HepG2 (cell line): Measurements from ENCODE around the gene SLC23A3. TPM values are rescaled to one million over a fixed set of nuclear protein-coding genes. Genes with fewer than 3 reads are reported as not detected.

Source experiments
- ATAC-seq: fragments of 200-7000 bp; cut with Tn5 transposase; 3 replicates; pipeline ENCODE4 v1.9.1; 2020; ENCODE audit warnings: mild to moderate bottlenecking, moderate library complexity
- BruUV-seq: library from RNA; stranded (reverse); fragments of 400-500 nt; replicated peaks from 2 replicates; lab custom pipeline; 2021; lab: Mats Ljungman, UMichigan
- CTCF ChIA-PET: fragments of 300-600 bp; formaldehyde crosslinking; extraction: SDS; loops from one replicate; lab custom pipeline; 2021; ENCODE audit warnings: low total read pairs, inconsistent platforms, low intra/inter-chr PET ratio; lab: Yijun Ruan, JAX
- POLR2A ChIA-PET: fragments of 350-600 bp; sonication (Branson Sonifier 250); formaldehyde crosslinking; loops from one replicate; lab custom pipeline; 2020; ENCODE audit warnings: antibody characterized with exemption, inconsistent platforms; lab: Yijun Ruan, JAX
- DNase-seq: peaks from one replicate; pipeline ENCODE4 v3.0.0-alpha.2; 2015; ENCODE audit warnings: low spot score
- FAIRE-seq: peaks from 3 replicates; lab custom pipeline; 2011; peaks lifted over from hg19 to GRCh38; lab: Jason Lieb, UNC
- H2AFZ ChIP-seq: one replicate; pipeline ENCODE4 v1.6.1; 2011; ENCODE audit warnings: low read length, inconsistent platforms
- H3K27ac ChIP-seq: fragments of 300-600 bp; 3 replicates; pipeline ENCODE4 v1.8.0; 2011; ENCODE audit warnings: mixed run types, mild to moderate bottlenecking, mixed read lengths, low read length, inconsistent platforms; ENCODE audit not compliant: insufficient read depth; ENCODE audit errors: extremely low read length
- H3K27me3 ChIP-seq, 2 experiments: fragments of 200-600 bp in 1 of 2; 2 replicates in 1 of 2; 3 replicates in 1 of 2; pipeline versions ENCODE4 v1.6.0 to v1.8.0; 2011; ENCODE audit warnings: low read length in 2 of 2, mild to moderate bottlenecking in 2 of 2, moderate library complexity in 2 of 2, inconsistent platforms in 1 of 2; ENCODE audit not compliant: insufficient read depth in 2 of 2, control insufficient read depth in 1 of 2
- H3K36me3 ChIP-seq, 2 experiments: fragments of 200-600 bp in 1 of 2; replicated peaks in 1 of 2; 2 replicates in 1 of 2; 3 replicates in 1 of 2; pipeline versions ENCODE4 v1.5.1 to v1.8.0; 2011; ENCODE audit warnings: low read length in 2 of 2, inconsistent platforms in 1 of 2; ENCODE audit not compliant: insufficient read depth in 2 of 2, control insufficient read depth in 1 of 2
- H3K4me1 ChIP-seq: 2 replicates; pipeline ENCODE4 v1.5.1; 2012; ENCODE audit warnings: low read length, inconsistent platforms; ENCODE audit not compliant: insufficient read depth
- H3K4me2 ChIP-seq: 2 replicates; pipeline ENCODE4 v1.6.0; 2011; ENCODE audit warnings: low read depth, low read length, inconsistent platforms
- H3K4me3 ChIP-seq, 3 experiments: fragments of 200-600 bp in 1 of 3; sonication (generic), shearing (Covaris generic) in 1 of 3; replicated peaks in 1 of 3; 2 replicates each; pipeline ENCODE4 v1.5.1; 2011 to 2016; ENCODE audit warnings: low read length in 3 of 3, inconsistent platforms in 2 of 3, low read depth in 2 of 3, mild to moderate bottlenecking in 2 of 3, control low read depth in 1 of 3, mixed read lengths in 1 of 3; ENCODE audit not compliant: insufficient read depth in 1 of 3
- H3K79me2 ChIP-seq: one replicate; pipeline ENCODE4 v1.6.1; 2011; ENCODE audit warnings: low read length, inconsistent platforms; ENCODE audit not compliant: insufficient read depth
- H3K9ac ChIP-seq: 2 replicates; pipeline ENCODE4 v1.6.0; 2011; ENCODE audit warnings: mild to moderate bottlenecking, low read depth, low read length, inconsistent platforms; ENCODE audit not compliant: insufficient read depth
- H3K9me3 ChIP-seq: 2 replicates; pipeline ENCODE4 v1.5.1; 2012; ENCODE audit warnings: mild to moderate bottlenecking, low read length
- H4K20me1 ChIP-seq: 2 replicates; pipeline ENCODE4 v1.6.0; 2011; ENCODE audit warnings: inconsistent platforms, mild to moderate bottlenecking, low read length, moderate library complexity; ENCODE audit not compliant: insufficient read depth
- ELF3 ChIP-seq: IDR thresholded peaks from 2 replicates; pipeline ENCODE4 v1.6.1; 2016; ENCODE audit warnings: missing genetic modification reagents, missing compliant biosample characterization
- EP300 ChIP-seq, 3 experiments: sonication (generic) in 1 of 3; formaldehyde crosslinking in 1 of 3; IDR thresholded peaks; 2 replicates each; pipeline versions ENCODE4 v1.5.1 to v1.6.1; 2011 to 2020; ENCODE audit warnings: low read depth in 2 of 3, low read length in 2 of 3, borderline replicate concordance in 1 of 3, improper control_type of control experiment in 1 of 3, mild to moderate bottlenecking in 1 of 3, missing genetic modification reagents in 1 of 3, moderate library complexity in 1 of 3
- HBP1 ChIP-seq: IDR thresholded peaks from 2 replicates; pipeline ENCODE4 v1.6.1; 2016; ENCODE audit warnings: low read depth, control low read depth
- POLR2A ChIP-seq, 2 experiments: IDR thresholded peaks; 2 replicates each; pipeline ENCODE4 v1.6.1; 2011; ENCODE audit warnings: low read depth in 2 of 2, low read length in 2 of 2, mild to moderate bottlenecking in 1 of 2, moderate library complexity in 1 of 2; ENCODE audit not compliant: insufficient read depth in 1 of 2
- SIN3A ChIP-seq: IDR thresholded peaks from 2 replicates; pipeline ENCODE4 v1.6.1; 2011; ENCODE audit warnings: low read depth, mild to moderate bottlenecking, control low read depth, low read length, borderline replicate concordance
- ZBTB49 ChIP-seq: sonication (generic); formaldehyde crosslinking; IDR thresholded peaks from 2 replicates; pipeline ENCODE4 v1.4.0; 2020; ENCODE audit warnings: missing genetic modification reagents, borderline replicate concordance
- ZNF547 ChIP-seq: sonication (generic); formaldehyde crosslinking; IDR thresholded peaks from 2 replicates; pipeline ENCODE4 v1.5.1; 2020; ENCODE audit warnings: mild to moderate bottlenecking, missing genetic modification reagents
- ZNF770 ChIP-seq: sonication (generic); formaldehyde crosslinking; IDR thresholded peaks from 2 replicates; pipeline ENCODE4 v1.5.0; 2020; ENCODE audit warnings: mild to moderate bottlenecking, missing genetic modification reagents
- ZNF878 ChIP-seq: sonication (generic); formaldehyde crosslinking; IDR thresholded peaks from 2 replicates; pipeline ENCODE4 v1.8.1; 2023; ENCODE audit warnings: mild to moderate bottlenecking, missing genetic modification reagents, moderate library complexity
- WGBS: methylation state at CpG from one replicate; pipeline ENCODE4 v1.1.6; 2017; ENCODE audit warnings: low lambda C conversion rate; 5-methylcytosine and 5-hydroxymethylcytosine counted together
- in situ Hi-C: cut with HindIII; loops from 2 replicates; pipeline ENCODE4 v1.10.0; 2017; ENCODE audit warnings: low pct_unique_long_range_greater_than_20kb; ENCODE audit not compliant: extremely low pct_ligation_motif_present
- intact Hi-C: fragments of 100-400 bp; cut with micrococcal nuclease; formaldehyde crosslinking; loops from one replicate; pipeline ENCODE4 v1.10.0; 2022; ENCODE audit not compliant: unreplicated experiment
- polyA plus RNA-seq, 8 experiments: library from polyadenylated mRNA; depleted of rRNA in 3 of 8; stranded (reverse) in 7 of 8; unstranded in 1 of 8; fragments of >200 nt; fragmentation: Illumina TruSeq in 4 of 8; extraction: Trizol in 4 of 8; gene quantifications; 2 replicates each; pipeline versions ENCODE4 v1.2.1 to v1.2.3, GENCODE V29; 2011 to 2016; ENCODE audit warnings: low read depth in 4 of 8, missing spikeins in 1 of 8, mixed read lengths in 1 of 8; ENCODE audit not compliant: insufficient read depth in 1 of 8
- total RNA-seq, 5 experiments: library from RNA; depleted of rRNA; stranded (reverse); fragments of >200 nt; fragmentation: Illumina TruSeq; extraction: Trizol; gene quantifications; 2 replicates each; pipeline ENCODE4 v1.2.3, GENCODE V29; 2016; ENCODE audit warnings: low read depth in 1 of 5

Gene SLC23A3
- total and polyA plus RNA-seq, 2 of the 13 experiments (the other 11 are each of a cell fraction or from before 2014, with no cell fraction given) = 0.38 to 0.78 TPM

- CTCF ChIA-PET = no interaction called here
- WGBS = 57% methylated on average over 5 of the region's 5 CpGs
Observed at GRCh38 chr2:219198974-219199373, 29.1 kb upstream of the SLC23A3 start.

GRCh38 chr2:219197388-219197787 is 27.6 kb upstream of the SLC23A3 start:
- DNase-seq = no peak
- no peak for TF ChIP-seq SIN3A
- TF ChIP-seq ELF3 (CRISPR knock-in tag) = no peak
- peak in 1 of 2 experiments; percentile 14; a peak in 1 of 4 replicates for TF ChIP-seq EP300 (IDR thresholded peaks at IDR 0.05; ENCODE audit: low read depth in 2 of 2, low read length in 2 of 2)
- no peak for TF ChIP-seq EP300 (CRISPR knock-in tag; IDR thresholded peaks at IDR 0.05; ENCODE audit: borderline replicate concordance)
- no peak for TF ChIP-seq ZNF547 (CRISPR knock-in tag)
- TF ChIP-seq ZBTB49 (CRISPR knock-in tag) = no peak
- TF ChIP-seq ZNF770 = peak; percentile 87
- TF ChIP-seq ZNF878 = no peak

More at GRCh38 chr2:219198974-219199373, 29.1 kb upstream of the SLC23A3 start:
- H3K9ac ChIP-seq = no peak overlapping the region
- ATAC-seq (peak; percentile 21; the same call in 2 of the 3 replicates), FAIRE-seq (no peak), DNase-seq (no peak)
- H3K4me1 ChIP-seq = peaks cover 33% of the 10 kb centered on the region
- H2AFZ ChIP-seq = no peak overlapping the region
- H3K27me3 ChIP-seq = no peaks in the 10 kb centered on the region
- no peaks in the 10 kb centered on the region for H4K20me1 ChIP-seq
- in situ Hi-C loops (no loop called here), intact Hi-C loops (no loop called here)
- peak overlapping the region; percentile 37; the same call in 1 of the 2 replicates for H3K4me2 ChIP-seq
- no peak overlapping the region for H3K4me3 ChIP-seq
- TF ChIP-seq HBP1 (CRISPR knock-in tag) (no peak), POLR2A (IDR thresholded peaks at IDR 0.05; ENCODE audit: insufficient read depth in 1 of 2, low read depth in 2 of 2, low read length in 2 of 2) (peak in 1 of 2 experiments; percentile 17; a peak in 1 of 4 replicates)
- H3K27ac ChIP-seq = peak overlapping the region; percentile 4
- no peaks in the 10 kb centered on the region for H3K79me2 ChIP-seq
- no peaks in the 10 kb centered on the region for H3K36me3 ChIP-seq
- H3K9me3 ChIP-seq = no peaks in the 10 kb centered on the region
- POLR2A ChIA-PET = interaction anchor here (0.7 to 10.9 kb wide), 6 partner anchors 9 to 46 kb away, joined by 3 to 102 read pairs (median 4); partner anchors contain the start of genes GLB1L, STK16 and ZFAND2B
- no TSS peak for BruUV-seq

More at GRCh38 chr2:219197388-219197787, 27.6 kb upstream of the SLC23A3 start:
- Histone ChIP-seq H3K9ac (no peak overlapping the region), H3K4me3 (no peak overlapping the region), H3K4me1 (peaks cover 46% of the 10 kb centered on the region), H3K4me2 (no peak overlapping the region), H4K20me1 (no peaks in the 10 kb centered on the region), H2AFZ (no peak overlapping the region), H3K9me3 (no peaks in the 10 kb centered on the region), H3K27me3 (no peaks in the 10 kb centered on the region), H3K79me2 (no peaks in the 10 kb centered on the region), H3K27ac (no peak overlapping the region), H3K36me3 (no peaks in the 10 kb centered on the region)
- FAIRE-seq (no peak), ATAC-seq (no peak)
- ChIA-PET POLR2A (interaction anchor here (2.4 to 10.9 kb wide), 2 partner anchors 10 to 21 kb away, joined by 13 to 102 read pairs; partner anchors contain the start of genes CNPPD1 and ZFAND2B), CTCF (no interaction called here)
- intact Hi-C loops (no loop called here), in situ Hi-C loops (no loop called here)
- WGBS = 90% methylated on average over 1 of the region's 1 CpG
- BruUV-seq = no TSS peak
